Motor neuron (in vitro differentiated cells): ENCODE data around the gene ASGR1. TPM values are rescaled to one million over a fixed set of nuclear protein-coding genes. Genes with fewer than 3 reads are reported as not detected.
A peak's percentile ranks its signal among the peaks of the same experiment; 100 is the strongest.
"Not testable (repeated sequence)": the region's sequence is repeated elsewhere in the genome, so short reads cannot be mapped to it uniquely, and the experiment has no call there.

ENCODE experiments used
- ATAC-seq, 8 experiments: fragments of 200-7000 bp; cut with Tn5 transposase; replicated peaks in 6 of 8; 2 replicates each; pipeline ENCODE4 v1.8.0; 2021; ENCODE audit warnings: mild to moderate bottlenecking in 8 of 8, moderate library complexity in 8 of 8
- H3K27ac ChIP-seq, 2 donors: fragments of 250-450 bp; sonication (Bioruptor Pico); 2 replicates each; pipeline ENCODE4 v1.9.0; 2021; ENCODE audit warnings: antibody characterized with exemption in 2 of 2, mild to moderate bottlenecking in 2 of 2, moderate library complexity in 1 of 2
- H3K4me1 ChIP-seq, 2 donors: fragments of 250-450 bp; sonication (Bioruptor Pico); replicated peaks in 1 of 2; 2 replicates each; pipeline ENCODE4 v1.6.1; 2021; ENCODE audit warnings: antibody characterized with exemption in 2 of 2, mild to moderate bottlenecking in 2 of 2, moderate library complexity in 1 of 2
- H3K4me3 ChIP-seq, 5 donors: fragments of 250-450 bp; sonication (Bioruptor Pico); 2 replicates each; pipeline ENCODE4 v1.9.0; 2021; ENCODE audit warnings: antibody characterized with exemption in 5 of 5, mild to moderate bottlenecking in 5 of 5, moderate library complexity in 4 of 5
- WGBS, 10 experiments: fragments of 450-650 bp; shearing (Covaris generic); methylation state at CpG; one replicate each; pipeline ENCODE4 v1.0.0; 2022; 5-methylcytosine and 5-hydroxymethylcytosine counted together
- in situ Hi-C, 9 experiments: fragments of 400-800 bp; cut with MboI; loops; one replicate each; pipeline ENCODE4 v1.15.0; 2021; ENCODE audit warnings: low sequenced_read_pairs in 9 of 9, low pct_unique_long_range_greater_than_20kb in 2 of 9; ENCODE audit not compliant: unreplicated experiment in 9 of 9
- total RNA-seq, 8 experiments: library from RNA; unstranded; fragments of 300-600 nt; gene quantifications; 2 replicates each; pipeline versions ENCODE4 v1.2.3 to v1.2.4, GENCODE V29; 2022

ASGR1 gene
- total RNA-seq, 8 experiments from 2014 or later: 1.4 to 26.7 (median 10.1) TPM

GRCh38 chr17:7158424-7158823, 20.7 kb downstream of the ASGR1 start:
- 56 to 93% (median 73%) methylated on average over 3 to 9 of the region's 10 CpGs; no CpG with 5 or more reads in 2 of the 10 experiments for WGBS, 10 experiments
- H3K4me3 ChIP-seq, H3K27ac ChIP-seq, ATAC-seq, H3K4me1 ChIP-seq: not testable (repeated sequence)
- in situ Hi-C loops: loop anchor here in 2 of 9 experiments (25.0 kb wide), 2 partner anchors 96 to 121 kb away; partner anchors contain the start of genes SLC16A11 (in 1 of the 2) and SLC16A13 (in 1 of the 2)

- no peak overlapping the region for H3K4me3 ChIP-seq
- no peaks in the 10 kb centered on the region for H3K4me1 ChIP-seq
- 39 to 100% (median 61%) methylated on average over 2 to 10 of the region's 10 CpGs; no CpG with 5 or more reads in 1 of the 10 experiments for WGBS, 10 experiments
- H3K27ac ChIP-seq: no peak overlapping the region
- peak in 1 of 8 experiments; percentile 32 for ATAC-seq
- in situ Hi-C loops: loop anchor here in 2 of 9 experiments (25.0 kb wide), 2 partner anchors 94 to 119 kb away; partner anchors contain the start of genes SLC16A11 (in 1 of the 2) and SLC16A13 (in 1 of the 2)
These were observed 22.7 kb downstream of the ASGR1 start for GRCh38 chr17:7156342-7156940.

GRCh38 chr17:7147772-7148171, 31.4 kb downstream of the ASGR1 start:
- no peak overlapping the region for H3K27ac ChIP-seq
- H3K4me1 ChIP-seq: peaks cover 0 to 17% of the 10 kb centered on the region in 2 donors
- H3K4me3 ChIP-seq: no peak overlapping the region
- 100% methylated on average over 1 of the region's 3 CpGs; no CpG with 5 or more reads in 8 of the 10 experiments for WGBS, 10 experiments
- in situ Hi-C loops: loop anchor here in 2 of 9 experiments (25.0 kb wide), 1 partner anchor 110 kb away; the partner anchor contains the start of genes SLC16A11 (in 2 of the 2) and SLC16A13 (in 2 of the 2)
- ATAC-seq: no peak

GRCh38 chr17:7146115-7146514, 33.1 kb downstream of the ASGR1 start:
- ATAC-seq: peak in 5 of 8 experiments; percentile 44 to 93 (median 84)
- in situ Hi-C loops: loop anchor here in 2 of 9 experiments (25.0 kb wide), 1 partner anchor 109 kb away; the partner anchor contains the start of genes SLC16A11 (in 2 of the 2) and SLC16A13 (in 2 of the 2)
- 0 to 41% (median 12%) methylated on average over 2 to 5 of the region's 6 CpGs; no CpG with 5 or more reads in 2 of the 10 experiments for WGBS, 10 experiments
- Histone ChIP-seq H3K4me3 (no peak overlapping the region), H3K27ac (no peak overlapping the region), H3K4me1 (peaks cover 0 to 17% of the 10 kb centered on the region in 2 donors)

- Histone ChIP-seq H3K4me3 (no peak overlapping the region), H3K27ac (no peak overlapping the region), H3K4me1 (peaks cover 0 to 17% of the 10 kb centered on the region in 2 donors)
- peak; percentile 37 to 67 (median 50) for ATAC-seq
- in situ Hi-C loops: loop anchor here in 2 of 9 experiments (25.0 kb wide), 1 partner anchor 107 kb away; the partner anchor contains the start of genes SLC16A11 (in 2 of the 2) and SLC16A13 (in 2 of the 2)
- WGBS, 10 experiments: 13 to 75% (median 53%) methylated on average over 1 to 10 of the region's 11 CpGs; no CpG with 5 or more reads in 1 of the 10 experiments
These were observed 35.0 kb downstream of the ASGR1 start for GRCh38 chr17:7144213-7144612.

- Histone ChIP-seq H3K4me3 (no peak overlapping the region), H3K27ac (no peak overlapping the region), H3K4me1 (peaks cover 0 to 20% of the 10 kb centered on the region in 2 donors)
- in situ Hi-C loops: loop anchor here in 2 of 9 experiments (25.0 kb wide), 1 partner anchor 105 kb away; the partner anchor contains the start of genes SLC16A11 (in 2 of the 2) and SLC16A13 (in 2 of the 2)
- WGBS, 10 experiments: 21 to 100% (median 70%) methylated on average over 2 to 10 of the region's 10 CpGs; no CpG with 5 or more reads in 1 of the 10 experiments
- no peak for ATAC-seq
These were observed 37.3 kb downstream of the ASGR1 start for GRCh38 chr17:7141824-7142223.

GRCh38 chr17:7139400-7139799, 39.8 kb downstream of the ASGR1 start:
- no peak overlapping the region for H3K27ac ChIP-seq
- peaks cover 0 to 8% of the 10 kb centered on the region in 2 donors for H3K4me1 ChIP-seq
- peak in 1 of 8 experiments; percentile 16 for ATAC-seq
- no peak overlapping the region for H3K4me3 ChIP-seq
- WGBS, 10 experiments: 31 to 73% (median 54%) methylated on average over 2 to 9 of the region's 10 CpGs; no CpG with 5 or more reads in 1 of the 10 experiments
- in situ Hi-C loops: loop anchor here in 3 of 9 experiments (10.0 to 25.0 kb wide), 2 partner anchors 95 to 102 kb away; partner anchors contain the start of genes SLC16A11 (in 3 of the 3) and SLC16A13 (in 2 of the 3)

GRCh38 chr17:7138800-7139381, 40.3 kb downstream of the ASGR1 start:
- Histone ChIP-seq H3K4me3 (no peak overlapping the region), H3K27ac (no peak overlapping the region), H3K4me1 (peaks cover 0 to 3% of the 10 kb centered on the region in 2 donors)
- 0 to 82% (median 58%) methylated on average over 1 to 6 of the region's 7 CpGs; no CpG with 5 or more reads in 2 of the 10 experiments for WGBS, 10 experiments
- no peak for ATAC-seq
- in situ Hi-C loops: loop anchor here in 3 of 9 experiments (10.0 to 25.0 kb wide), 2 partner anchors 94 to 102 kb away; partner anchors contain the start of genes SLC16A11 (in 3 of the 3) and SLC16A13 (in 2 of the 3)

- Histone ChIP-seq H3K4me3 (no peak overlapping the region), H3K27ac (no peak overlapping the region), H3K4me1 (peaks cover 0 to 6% of the 10 kb centered on the region in 2 donors)
- 11 to 85% (median 30%) methylated on average over 1 to 11 of the region's 13 CpGs; no CpG with 5 or more reads in 4 of the 10 experiments for WGBS, 10 experiments
- peak in 3 of 8 experiments; percentile 23 to 39 (median 29) for ATAC-seq
- in situ Hi-C loops: loop anchor here in 3 of 9 experiments (10.0 to 25.0 kb wide), 2 partner anchors 93 to 100 kb away; partner anchors contain the start of genes SLC16A11 (in 3 of the 3) and SLC16A13 (in 2 of the 3)
These were observed 41.8 kb downstream of the ASGR1 start for GRCh38 chr17:7137171-7137943.

GRCh38 chr17:7136266-7136877, 42.8 kb downstream of the ASGR1 start:
- in situ Hi-C loops: loop anchor here in 3 of 9 experiments (10.0 to 25.0 kb wide), 2 partner anchors 92 to 99 kb away; partner anchors contain the start of genes SLC16A11 (in 3 of the 3) and SLC16A13 (in 2 of the 3)
- Histone ChIP-seq H3K4me1 (peaks cover 0 to 6% of the 10 kb centered on the region in 2 donors), H3K4me3 (no peak overlapping the region), H3K27ac (no peak overlapping the region)
- WGBS, 10 experiments: 0 to 45% (median 12%) methylated on average over 2 to 9 of the region's 9 CpGs
- ATAC-seq: peak in 3 of 8 experiments; percentile 23 to 59 (median 29)

- WGBS, 10 experiments: 40 to 100% (median 67%) methylated on average over 1 to 10 of the region's 20 CpGs; no CpG with 5 or more reads in 4 of the 10 experiments
- in situ Hi-C loops: loop anchor here in 4 of 9 experiments (5.0 to 25.0 kb wide), 3 partner anchors 82 to 97 kb away; partner anchors contain the start of genes SLC16A11 (in 3 of the 4) and SLC16A13 (in 2 of the 4)
- Histone ChIP-seq H3K4me1 (peaks cover 0 to 6% of the 10 kb centered on the region in 2 donors), H3K27ac (no peak overlapping the region), H3K4me3 (no peak overlapping the region)
- ATAC-seq: no peak
These were observed 45.3 kb downstream of the ASGR1 start for GRCh38 chr17:7133916-7134315.
